B cell (primary cell): ENCODE data around the gene HNRNPLL. TPM values are rescaled to one million over a fixed set of nuclear protein-coding genes. Genes with fewer than 3 reads are reported as not detected.

ENCODE experiments used
- ATAC-seq: fragments of 200-7000 bp; cut with Tn5 transposase; one replicate; pipeline ENCODE4 v1.10.0; 2021; ENCODE audit warnings: low read depth, mild to moderate bottlenecking, moderate number of reproducible peaks, moderate library complexity
- CTCF ChIA-PET: fragments of 350-600 bp; sonication (Branson Sonifier 250); formaldehyde crosslinking; loops from one replicate; lab custom pipeline; 2021; ENCODE audit warnings: antibody characterized with exemption, inconsistent platforms; lab: Charles Lee
- POLR2A ChIA-PET: fragments of 350-600 bp; sonication (Branson Sonifier 250); formaldehyde crosslinking; loops from one replicate; lab custom pipeline; 2021; ENCODE audit warnings: antibody characterized with exemption; lab: Charles Lee
- DNase-seq: peaks from one replicate; pipeline ENCODE4 v3.0.0; 2013
- H2AFZ ChIP-seq: 2 replicates; pipeline ENCODE4 v1.6.1; 2012; ENCODE audit warnings: mild to moderate bottlenecking, low read depth, low read length; ENCODE audit not compliant: insufficient read depth, poor library complexity, severe bottlenecking
- H3K27ac ChIP-seq, 2 donors: 1 replicate in 1 of 2; 2 replicates in 1 of 2; pipeline ENCODE4 v1.5.1; 2012 to 2013; ENCODE audit warnings: low read length in 2 of 2, mild to moderate bottlenecking in 2 of 2, moderate library complexity in 1 of 2
- H3K27me3 ChIP-seq, 4 experiments: fragments of 200-600 bp in 1 of 4; sonication (generic) in 1 of 4; replicated peaks in 1 of 4; 1 replicate in 2 of 4; 2 replicates in 2 of 4; pipeline versions ENCODE4 v1.6.1 to v1.7.0; 2013 to 2016; ENCODE audit warnings: low read length in 3 of 4, mild to moderate bottlenecking in 2 of 4, mixed read lengths in 1 of 4, moderate library complexity in 1 of 4; ENCODE audit not compliant: insufficient read depth in 4 of 4, control insufficient read depth in 3 of 4; ENCODE audit errors: control extremely low read depth in 1 of 4
- H3K36me3 ChIP-seq, 2 experiments: replicated peaks in 1 of 2; 1 replicate in 1 of 2; 2 replicates in 1 of 2; pipeline versions ENCODE4 v1.6.1 to v1.7.1; 2013; ENCODE audit warnings: low read length in 1 of 2; ENCODE audit not compliant: insufficient read depth in 2 of 2, control insufficient read depth in 1 of 2; ENCODE audit errors: control extremely low read depth in 1 of 2, extremely low read depth in 1 of 2
- H3K4me1 ChIP-seq, 2 donors: fragments of 200-600 bp in 1 of 2; sonication (generic) in 1 of 2; 1 replicate in 1 of 2; 2 replicates in 1 of 2; pipeline versions ENCODE4 v1.5.1 to v1.6.1; 2013 to 2017; ENCODE audit warnings: low read length in 2 of 2; ENCODE audit not compliant: control insufficient read depth in 2 of 2, insufficient read depth in 2 of 2
- H3K4me2 ChIP-seq: replicated peaks from 2 replicates; pipeline ENCODE3; 2012; ENCODE audit warnings: mild to moderate bottlenecking, low read depth, low read length; ENCODE audit not compliant: poor library complexity, severe bottlenecking
- H3K4me3 ChIP-seq, 5 experiments: fragments of 200-600 bp in 1 of 5; sonication (generic) in 1 of 5; 1 replicate in 3 of 5; 2 replicates in 2 of 5; pipeline versions ENCODE4 v1.5.1 to v1.7.0; 2011 to 2016; ENCODE audit warnings: low read length in 4 of 5, mild to moderate bottlenecking in 4 of 5, low read depth in 2 of 5, control low read depth in 1 of 5, moderate library complexity in 1 of 5; ENCODE audit not compliant: insufficient read depth in 1 of 5; ENCODE audit errors: control extremely low read depth in 1 of 5, extremely low read depth in 1 of 5
- H3K79me2 ChIP-seq: fragments of 200-600 bp; sonication (generic); one replicate; pipeline ENCODE4 v1.6.0; 2016; ENCODE audit warnings: low read length; ENCODE audit not compliant: control insufficient read depth, insufficient read depth
- H3K9ac ChIP-seq: fragments of 200-600 bp; sonication (generic); 2 replicates; pipeline ENCODE4 v1.6.1; 2017; ENCODE audit warnings: mild to moderate bottlenecking, low read length, moderate library complexity
- H3K9me3 ChIP-seq, 3 donors: one replicate each; pipeline versions ENCODE4 v1.6.1 to v1.7.1; 2013; ENCODE audit warnings: low read length in 2 of 3; ENCODE audit not compliant: control insufficient read depth in 2 of 3, insufficient read depth in 1 of 3; ENCODE audit errors: control extremely low read depth in 1 of 3
- H4K20me1 ChIP-seq: 2 replicates; pipeline ENCODE4 v1.6.0; 2012; ENCODE audit warnings: mild to moderate bottlenecking, low read length; ENCODE audit not compliant: insufficient read depth, control insufficient read depth, poor library complexity, severe bottlenecking
- H3K27ac Mint-ChIP-seq: one replicate; pipeline ENCODE4 v1.8.0; 2021; ENCODE audit warnings: mixed read lengths
- H3K27me3 Mint-ChIP-seq: one replicate; pipeline ENCODE4 v1.8.0; 2021; ENCODE audit warnings: mixed read lengths
- H3K4me1 Mint-ChIP-seq: one replicate; pipeline ENCODE4 v1.8.0; 2021; ENCODE audit warnings: mixed read lengths
- H3K4me3 Mint-ChIP-seq: one replicate; pipeline ENCODE4 v1.8.0; 2021; ENCODE audit warnings: mixed read lengths
- H3K9me3 Mint-ChIP-seq: one replicate; pipeline ENCODE4 v1.8.0; 2022; ENCODE audit warnings: mixed read lengths; ENCODE audit not compliant: insufficient read depth
- EZH2 ChIP-seq: IDR thresholded peaks from 2 replicates; pipeline ENCODE4 v1.6.1; 2012; ENCODE audit warnings: borderline replicate concordance, low read depth, mild to moderate bottlenecking, moderate library complexity, low read length; ENCODE audit not compliant: insufficient read depth, poor library complexity, severe bottlenecking
- WGBS: methylation state at CpG from one replicate; pipeline ENCODE4 v1.1.5; 2013; ENCODE audit warnings: missing lambda C conversion rate; ENCODE audit not compliant: insufficient coverage; 5-methylcytosine and 5-hydroxymethylcytosine counted together
- intact Hi-C: fragments of 100-400 bp; cut with micrococcal nuclease; formaldehyde crosslinking; loops from one replicate; pipeline ENCODE4 v1.10.0; 2022
- polyA plus RNA-seq: library from polyadenylated mRNA; depleted of rRNA; stranded (reverse); fragments of >200 nt; gene quantifications from 2 replicates; pipeline ENCODE4 v1.2.3, GENCODE V29; 2012
- total RNA-seq, 2 donors: library from RNA; stranded (reverse); fragments of 120-200 nt in 1 of 2; gene quantifications; 1 replicate in 1 of 2; 2 replicates in 1 of 2; pipeline versions ENCODE4 v1.2.3 to v1.2.4, GENCODE V29; 2013 to 2022
- TF ChIP-seq, protein P1 (sequence below): fragments of 200-600 bp; IDR thresholded peaks from one replicate; pipeline ENCODE4 v1.8.0; 2022; ENCODE audit warnings: antibody characterized with exemption, mild to moderate bottlenecking

The HNRNPLL gene
- total and polyA plus RNA-seq, 2 donors (not counting 1 experiment from before 2014, with no cell fraction given) = 2.1 to 6.7 TPM

DNA sequence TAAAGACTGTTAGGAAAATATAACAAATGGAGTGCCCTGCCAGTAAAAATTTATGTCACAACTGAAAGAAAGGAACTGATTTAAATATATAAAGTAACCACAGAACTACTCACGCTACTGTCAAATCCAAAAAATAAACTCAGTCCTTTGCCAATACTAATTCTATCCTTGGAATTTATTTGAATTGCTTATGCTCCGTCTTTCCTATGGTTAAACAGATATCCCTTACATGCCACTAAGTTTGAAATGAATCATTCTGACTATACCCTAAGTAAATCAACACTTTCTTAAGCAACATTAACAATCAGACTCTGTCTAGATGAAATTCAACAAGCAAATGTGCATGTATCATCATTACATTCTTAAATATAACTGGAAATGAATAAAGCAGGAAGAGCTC, 9.8 kb downstream of the HNRNPLL start:
- H3K79me2 ChIP-seq = no peaks in the 10 kb centered on the region
- H3K4me1 ChIP-seq = no peaks in the 10 kb centered on the region
- no peak overlapping the region for H3K9ac ChIP-seq
- H3K9me3 ChIP-seq = peaks cover 0 to 3% (median 0%) of the 10 kb centered on the region in 3 donors
- Mint-ChIP-seq H3K4me1 (no peaks in the 10 kb centered on the region), H3K27ac (no peak overlapping the region), H3K9me3 (no peaks in the 10 kb centered on the region), H3K27me3 (peaks cover 42% of the 10 kb centered on the region), H3K4me3 (no peak overlapping the region)
- DNase-seq (no peak), ATAC-seq (no peak)
- H2AFZ ChIP-seq = no peak overlapping the region
- peaks cover 0 to 10% (median 3%) of the 10 kb centered on the region in 4 experiments for H3K27me3 ChIP-seq
- 66% methylated on average over 2 of the region's 2 CpGs for WGBS
- ChIA-PET CTCF (no interaction called here), POLR2A (no interaction called here)
- H3K27ac ChIP-seq = no peak overlapping the region
- no peak overlapping the region for H3K4me2 ChIP-seq
- TF ChIP-seq, protein P1, sequence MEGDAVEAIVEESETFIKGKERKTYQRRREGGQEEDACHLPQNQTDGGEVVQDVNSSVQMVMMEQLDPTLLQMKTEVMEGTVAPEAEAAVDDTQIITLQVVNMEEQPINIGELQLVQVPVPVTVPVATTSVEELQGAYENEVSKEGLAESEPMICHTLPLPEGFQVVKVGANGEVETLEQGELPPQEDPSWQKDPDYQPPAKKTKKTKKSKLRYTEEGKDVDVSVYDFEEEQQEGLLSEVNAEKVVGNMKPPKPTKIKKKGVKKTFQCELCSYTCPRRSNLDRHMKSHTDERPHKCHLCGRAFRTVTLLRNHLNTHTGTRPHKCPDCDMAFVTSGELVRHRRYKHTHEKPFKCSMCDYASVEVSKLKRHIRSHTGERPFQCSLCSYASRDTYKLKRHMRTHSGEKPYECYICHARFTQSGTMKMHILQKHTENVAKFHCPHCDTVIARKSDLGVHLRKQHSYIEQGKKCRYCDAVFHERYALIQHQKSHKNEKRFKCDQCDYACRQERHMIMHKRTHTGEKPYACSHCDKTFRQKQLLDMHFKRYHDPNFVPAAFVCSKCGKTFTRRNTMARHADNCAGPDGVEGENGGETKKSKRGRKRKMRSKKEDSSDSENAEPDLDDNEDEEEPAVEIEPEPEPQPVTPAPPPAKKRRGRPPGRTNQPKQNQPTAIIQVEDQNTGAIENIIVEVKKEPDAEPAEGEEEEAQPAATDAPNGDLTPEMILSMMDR = no peak
- no peak for TF ChIP-seq EZH2
- H4K20me1 ChIP-seq = no peaks in the 10 kb centered on the region
- H3K4me3 ChIP-seq = no peak overlapping the region
- intact Hi-C loops = no loop called here
- no peaks in the 10 kb centered on the region for H3K36me3 ChIP-seq

DNA sequence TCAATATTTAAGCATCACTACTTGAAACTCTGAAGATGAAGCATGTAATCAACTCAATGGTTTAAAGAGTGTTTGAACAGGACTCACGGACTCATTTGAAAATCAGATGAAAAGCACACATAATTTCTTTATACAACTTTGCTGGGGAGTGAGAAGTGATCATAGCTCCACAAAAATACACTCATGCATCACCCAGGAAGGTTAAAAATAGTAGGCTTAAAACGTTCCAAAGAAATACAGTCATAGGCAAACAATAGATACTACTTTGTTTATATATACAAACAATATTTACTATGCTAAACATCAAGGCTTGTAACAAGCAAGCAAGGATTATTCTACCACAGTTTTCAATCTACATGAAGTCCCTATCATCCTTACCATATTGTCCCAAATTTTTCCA, 11.6 kb downstream of the HNRNPLL start:
- Mint-ChIP-seq H3K4me1 (no peaks in the 10 kb centered on the region), H3K4me3 (no peak overlapping the region), H3K27ac (no peak overlapping the region), H3K27me3 (peaks cover 42% of the 10 kb centered on the region), H3K9me3 (no peaks in the 10 kb centered on the region)
- H3K36me3 ChIP-seq = no peaks in the 10 kb centered on the region
- peaks cover 0 to 13% (median 5%) of the 10 kb centered on the region in 4 experiments for H3K27me3 ChIP-seq
- H3K4me2 ChIP-seq = no peak overlapping the region
- ATAC-seq (no peak), DNase-seq (no peak)
- intact Hi-C loops = no loop called here
- CTCF ChIA-PET = interaction anchor here (1.1 to 1.5 kb wide), 2 partner anchors 9 to 53 kb away, joined by 3 to 5 read pairs; no protein-coding TSS in a partner anchor
- POLR2A ChIA-PET = no interaction called here
- TF ChIP-seq, protein P1 = no peak
- TF ChIP-seq EZH2 = no peak
- H3K4me1 ChIP-seq = no peaks in the 10 kb centered on the region
- H2AFZ ChIP-seq = no peak overlapping the region
- WGBS = no CpG with 5 or more reads among the region's 2 CpGs
- H3K4me3 ChIP-seq = no peak overlapping the region
- peaks cover 0 to 3% (median 0%) of the 10 kb centered on the region in 3 donors for H3K9me3 ChIP-seq
- no peak overlapping the region for H3K27ac ChIP-seq
- no peak overlapping the region for H3K9ac ChIP-seq
- H3K79me2 ChIP-seq = no peaks in the 10 kb centered on the region
- H4K20me1 ChIP-seq = no peaks in the 10 kb centered on the region
